ENCODE data around the gene COL13A1.

- TF ChIP-seq CTCF (IDR thresholded peaks at IDR 0.05 in 4 of 5, conservative IDR thresholded peaks at IDR 0.05 in 1 of 5) (no peak), POLR2A (IDR thresholded peaks at IDR 0.05) (no peak)
Observed at GRCh38 chr10:69828144-69828870, 26.6 kb downstream of the COL13A1 start.
